Measurements from ENCODE around the gene ZFAND4.
"Not testable (repeated sequence)": the region's sequence is repeated elsewhere in the genome, so short reads cannot be mapped to it uniquely, and the experiment has no call there.

The ZFAND4 gene

GRCh38 chr10:45586028-45586824, 86.3 kb downstream of the ZFAND4 start:
- no peak for DNase-seq

DNA sequence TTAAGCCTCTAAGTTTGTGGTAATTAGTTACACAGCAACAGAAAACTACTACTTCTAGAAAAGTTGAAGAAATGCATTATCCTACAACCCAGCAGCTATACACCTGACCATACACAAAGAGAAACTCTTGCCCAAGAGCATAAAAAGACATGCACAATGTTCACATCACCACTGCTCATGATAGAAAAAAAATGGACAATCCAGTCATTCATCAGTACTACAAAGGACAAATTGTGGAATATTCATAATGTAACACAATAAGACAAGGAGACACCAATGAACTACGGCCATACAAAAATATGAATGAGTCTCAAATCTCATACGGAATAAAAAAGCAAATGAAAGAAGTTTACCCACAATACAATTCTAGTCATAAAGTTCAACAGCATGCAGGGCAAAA, 87.4 kb downstream of the ZFAND4 start:
- DNase-seq: no peak

DNA sequence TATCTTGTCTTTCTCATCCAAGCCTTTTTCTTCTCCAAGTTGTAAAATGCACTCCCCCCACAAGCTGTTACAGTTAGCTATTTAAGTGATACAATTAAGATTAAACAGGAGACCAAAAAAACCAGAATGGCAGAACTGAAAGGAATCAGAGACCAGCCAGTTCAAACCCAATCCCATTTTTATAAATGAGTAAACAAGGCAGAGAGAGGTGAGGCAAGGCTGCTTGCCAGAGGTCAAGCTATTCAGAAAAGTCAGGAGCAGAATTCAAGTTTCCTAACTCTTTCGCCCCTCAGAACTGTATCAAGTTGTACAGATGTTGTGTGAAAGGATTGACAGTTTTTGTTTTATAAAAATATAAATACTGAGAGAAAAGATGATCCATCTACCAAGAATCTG, 90.2 kb downstream of the ZFAND4 start:
- DNase-seq: no peak

DNA sequence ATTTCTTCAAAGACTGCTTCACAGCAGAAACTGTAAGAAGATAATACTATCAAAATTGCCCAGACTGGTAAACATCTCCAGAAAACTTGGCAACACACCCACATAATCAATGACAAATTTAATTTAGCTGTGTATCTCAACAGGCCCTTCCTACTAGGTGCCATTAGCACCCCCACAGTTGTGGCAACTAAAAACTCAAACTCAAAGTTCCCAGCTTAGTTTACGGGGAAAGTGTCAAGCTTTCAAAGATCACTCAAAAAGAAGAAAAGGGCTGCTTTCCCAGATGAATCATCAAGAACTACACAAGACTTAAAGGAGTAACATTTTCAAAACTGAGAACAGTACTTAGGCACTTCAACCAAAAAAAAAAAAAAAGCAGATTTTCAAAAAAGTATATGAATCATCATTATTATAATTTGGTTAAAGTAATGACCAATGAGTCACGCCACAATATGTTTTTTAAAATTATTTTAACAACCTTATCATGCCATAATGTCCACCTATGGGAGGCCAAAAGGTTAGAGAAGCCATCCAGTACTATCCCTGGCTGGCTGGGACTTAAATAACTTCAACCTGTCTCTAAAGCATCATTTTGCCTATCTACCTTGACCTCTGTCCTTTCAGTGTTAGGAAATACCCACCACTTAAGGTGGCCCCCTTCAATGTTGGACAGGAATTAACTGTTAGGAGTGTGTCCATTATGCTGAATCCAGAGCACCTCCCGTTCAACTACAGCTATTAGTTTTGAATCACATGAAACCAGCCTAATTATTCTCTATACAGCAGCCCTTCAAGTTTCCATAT, 90.8 kb downstream of the ZFAND4 start:
- DNase-seq: no peak

GRCh38 chr10:45581216-45581549, 91.4 kb downstream of the ZFAND4 start:
- DNase-seq: no peak

- no peak for DNase-seq
Observed at GRCh38 chr10:45580371-45581215, 92.0 kb downstream of the ZFAND4 start.

GRCh38 chr10:45578384-45578971, 94.1 kb downstream of the ZFAND4 start:
- DNase-seq: no peak

DNA sequence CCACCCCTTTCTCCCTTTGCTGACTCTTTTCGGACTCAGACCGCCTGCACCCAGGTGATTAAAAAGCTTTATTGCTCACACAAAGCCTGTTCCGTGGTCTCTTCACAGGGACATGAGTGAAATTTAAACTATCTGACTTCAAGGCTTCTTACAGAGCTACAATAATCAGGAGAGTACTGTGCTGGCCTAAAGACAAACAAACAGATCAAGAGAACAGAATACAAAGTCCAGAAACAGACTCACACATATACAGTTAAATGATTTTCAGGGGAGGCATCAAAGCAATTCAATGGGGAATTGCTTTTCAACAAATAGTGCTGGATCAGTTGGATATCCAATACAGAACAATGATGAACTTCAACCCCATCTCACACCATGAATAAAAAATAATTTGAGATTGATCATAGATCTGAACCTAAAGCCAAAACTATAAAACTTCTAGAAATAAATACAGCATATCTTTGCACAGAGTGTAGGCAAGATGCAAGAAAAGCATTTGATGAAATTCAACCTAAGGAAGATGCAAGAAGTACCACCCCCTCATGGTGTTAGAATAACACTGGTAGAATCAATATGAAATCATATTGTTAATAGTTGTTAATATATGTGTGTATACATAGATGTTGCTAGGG, 96.5 kb downstream of the ZFAND4 start:
- no peak for DNase-seq

DNA sequence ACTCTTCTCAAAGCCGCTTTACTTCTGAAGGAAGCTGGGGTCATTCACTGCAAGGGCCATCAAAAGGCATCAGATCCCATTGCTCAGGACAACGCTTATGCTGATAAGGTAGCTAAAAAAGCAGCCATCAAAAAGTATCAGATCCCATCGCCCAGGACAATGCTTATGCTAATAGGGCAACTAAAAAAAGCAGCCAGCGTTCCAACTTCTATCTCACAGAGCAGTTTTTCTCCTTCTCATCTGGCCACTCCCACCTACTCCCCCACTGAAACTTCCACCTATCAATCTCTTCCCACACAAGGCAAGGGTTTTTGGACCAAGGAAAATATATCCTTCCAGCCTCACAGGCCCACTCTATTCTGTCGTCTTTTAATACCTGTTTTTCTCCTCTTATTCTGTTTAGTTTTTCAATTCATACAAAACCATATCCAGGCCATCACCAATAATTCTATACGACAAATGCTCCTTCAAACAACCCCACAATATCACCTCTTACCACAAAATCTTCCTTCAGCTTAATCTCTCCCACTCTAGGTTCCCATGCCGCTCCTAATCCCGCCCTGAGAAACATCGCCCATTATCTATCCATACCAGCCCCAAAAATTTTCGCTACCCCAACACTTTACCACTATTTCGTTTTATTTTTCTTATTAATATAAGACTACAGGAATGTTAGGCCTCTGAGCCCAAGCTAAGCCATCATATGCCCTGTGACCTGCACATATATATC, 97.4 kb downstream of the ZFAND4 start:
- DNase-seq: not testable (repeated sequence)

DNA sequence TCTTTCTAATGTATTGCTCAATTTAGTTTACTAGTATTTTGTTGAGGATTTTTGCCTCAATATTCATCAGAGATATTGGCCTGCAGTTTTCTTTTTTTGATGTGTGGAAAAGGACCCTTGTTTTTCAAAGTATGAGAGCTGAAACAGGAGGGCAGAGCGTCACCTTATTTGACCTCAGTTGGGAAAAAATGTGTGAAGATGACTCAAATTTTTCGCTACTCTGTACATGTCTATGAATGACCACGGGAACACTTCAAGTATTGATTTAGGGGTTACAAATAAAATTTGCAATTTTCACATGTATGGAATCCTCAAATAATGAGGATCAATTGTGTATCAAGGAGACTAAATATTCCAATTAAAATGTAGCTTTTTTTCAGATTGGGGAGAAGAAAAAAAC, 103.1 kb downstream of the ZFAND4 start:
- no peak for DNase-seq

GRCh38 chr10:45566415-45566814, 106.2 kb downstream of the ZFAND4 start:
- no peak for DNase-seq
